GM18909 (cell line): ENCODE data around the gene TSTD1.
"Not testable (repeated sequence)": the region's sequence is repeated elsewhere in the genome, so short reads cannot be mapped to it uniquely, and the experiment has no call there.

ENCODE experiments used
- ATAC-seq: cut with Tn5 transposase; IDR thresholded peaks from one replicate; pipeline ENCODE4 v1.9.1; 2021; ENCODE audit warnings: mild to moderate bottlenecking; ENCODE audit not compliant: unreplicated experiment, poor library complexity

The TSTD1 gene

DNA sequence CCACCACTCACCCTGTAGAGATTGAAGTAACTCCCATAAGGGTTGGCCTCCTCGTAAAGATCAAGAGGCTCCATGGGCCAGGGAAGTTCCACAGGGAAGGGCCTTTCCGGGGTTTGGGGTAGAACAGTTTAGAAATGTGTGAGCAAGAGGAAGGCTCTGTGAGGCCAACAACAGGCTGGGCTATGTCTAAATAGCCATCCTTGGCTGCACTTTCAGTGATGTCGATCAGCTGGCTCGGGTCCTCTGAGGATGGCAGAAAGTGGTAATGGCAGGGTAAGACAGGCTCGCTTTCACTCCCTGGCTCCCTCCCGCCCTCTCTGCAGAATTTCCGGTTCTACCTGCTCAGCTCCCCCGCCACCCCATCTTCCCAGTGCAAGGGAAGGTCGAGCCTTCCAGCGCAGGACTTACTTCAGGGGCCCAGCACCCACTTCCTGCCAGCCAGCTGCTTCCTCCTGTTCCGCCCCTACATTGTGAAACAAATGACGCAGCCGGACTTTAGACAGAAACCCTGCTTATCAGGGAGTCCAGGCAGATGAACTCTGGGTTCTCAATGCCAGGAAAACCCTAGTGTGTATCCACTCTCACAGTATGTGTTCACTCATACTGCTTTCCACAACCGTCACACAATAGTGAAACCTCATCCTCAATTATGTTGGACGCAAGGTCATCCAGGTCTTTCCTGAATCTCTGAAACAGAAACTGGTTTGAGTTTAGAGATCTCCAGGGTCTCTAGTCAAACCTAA is 25.1 kb downstream of the TSTD1 start:
- ATAC-seq: peak; percentile 88

DNA sequence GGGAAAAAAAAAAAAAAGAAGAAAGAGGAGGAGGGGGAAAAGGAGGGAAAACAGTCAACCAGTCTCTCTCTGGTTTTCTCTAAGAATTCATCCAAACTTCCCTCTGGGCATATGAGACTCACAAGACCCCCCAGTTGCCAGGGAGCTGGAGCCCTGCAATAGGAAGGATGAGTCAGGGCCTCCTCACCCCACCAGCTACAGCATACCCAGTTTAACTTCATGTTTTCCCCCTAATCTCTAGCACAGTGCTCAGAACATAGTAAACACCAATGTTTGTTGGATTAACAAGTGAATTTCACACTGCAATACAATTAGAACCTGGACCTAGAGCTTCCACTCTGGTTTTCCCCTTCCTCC is 25.7 kb downstream of the TSTD1 start:
- peak; percentile 16 for ATAC-seq

DNA sequence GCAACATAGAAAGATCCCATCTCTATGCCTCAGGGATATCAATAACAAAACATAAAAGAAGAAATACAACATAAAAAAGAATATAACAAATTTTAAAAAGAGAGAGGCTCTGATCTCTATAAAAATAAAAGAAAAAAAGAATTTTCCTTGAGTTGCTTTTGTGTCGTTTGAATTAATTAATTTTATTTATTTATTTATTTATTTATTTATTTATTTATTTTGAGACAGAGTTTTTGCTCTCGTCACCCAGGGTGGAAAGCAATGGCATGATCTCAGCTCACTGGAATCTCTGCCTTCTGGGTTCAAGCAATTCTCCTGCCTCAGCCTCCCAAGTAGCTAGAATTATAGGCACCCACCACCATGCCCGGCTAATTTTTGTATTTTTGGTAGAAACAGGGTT is 26.3 kb downstream of the TSTD1 start:
- ATAC-seq: no peak

GRCh38 chr1:161009602-161010211 is 29.1 kb downstream of the TSTD1 start:
- ATAC-seq: no peak

DNA sequence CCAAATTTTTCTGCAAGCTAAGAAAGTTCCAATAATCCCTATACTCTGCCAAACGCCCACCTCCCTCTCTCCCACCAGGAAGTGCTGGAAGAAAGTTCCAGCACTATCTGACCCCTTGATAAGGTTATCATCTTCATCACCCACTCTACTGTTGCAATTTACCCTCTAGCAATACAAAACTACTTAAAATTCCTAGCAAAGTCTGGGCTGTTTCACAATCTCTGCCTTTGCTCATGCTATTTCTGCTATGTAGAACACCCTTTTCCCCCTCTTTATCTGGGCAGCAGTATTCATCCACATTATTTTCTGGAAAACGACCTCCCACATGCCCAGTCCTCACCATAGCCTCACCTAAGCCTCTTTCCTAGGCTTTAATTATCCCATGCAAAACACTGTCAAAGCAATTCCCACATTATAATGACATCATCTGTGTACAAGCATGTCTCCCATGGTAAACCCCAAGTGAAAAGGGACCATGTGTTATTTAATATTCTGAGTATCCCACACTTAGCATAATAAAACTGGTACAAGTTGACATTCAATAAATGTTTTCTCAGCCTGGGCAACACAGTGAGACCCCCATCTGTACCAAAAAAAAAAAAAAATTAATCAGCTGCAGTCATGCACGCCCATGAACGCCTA is 29.8 kb downstream of the TSTD1 start:
- no peak for ATAC-seq

DNA sequence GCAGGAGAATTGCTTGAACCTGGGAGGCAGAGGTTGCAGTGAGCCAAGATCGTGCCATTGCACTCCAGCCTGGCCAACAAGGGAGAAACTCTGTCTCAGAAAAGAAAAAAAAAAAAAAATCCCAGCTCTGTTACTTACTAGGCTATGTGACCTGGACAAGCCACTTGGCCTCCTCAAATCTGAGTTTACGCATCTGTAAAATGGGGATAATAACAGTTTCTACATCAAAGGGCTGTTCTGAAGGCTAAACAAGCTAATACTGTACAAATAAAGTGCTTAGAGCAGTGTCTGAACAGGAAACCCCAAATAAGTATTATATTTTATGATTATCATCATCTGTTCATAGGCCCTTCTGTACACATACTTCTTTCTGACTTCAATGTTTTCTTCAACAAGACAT is 31.4 kb downstream of the TSTD1 start:
- no peak for ATAC-seq

DNA sequence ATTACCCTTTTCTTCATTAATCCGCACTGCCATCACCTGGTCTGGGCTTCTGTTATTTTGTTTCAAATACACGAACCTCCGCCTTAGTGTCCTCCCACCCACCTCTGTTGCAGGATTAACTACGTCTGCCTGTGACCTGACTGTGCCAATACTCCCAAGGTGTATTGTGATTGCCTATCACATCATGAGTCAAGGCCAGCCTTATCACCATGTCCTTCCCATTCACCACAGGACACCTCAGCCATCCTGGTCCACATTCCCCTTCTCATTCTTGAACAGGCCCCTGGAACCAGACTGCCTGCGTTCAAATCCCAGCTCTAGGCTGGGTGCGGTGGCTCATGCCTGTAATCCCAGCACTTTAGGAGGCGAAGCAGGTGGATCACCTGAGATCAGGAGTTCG is 32.2 kb downstream of the TSTD1 start:
- no peak for ATAC-seq

- ATAC-seq: no peak
Measured at GRCh38 chr1:161001525-161001924, 37.2 kb downstream of the TSTD1 start.

DNA sequence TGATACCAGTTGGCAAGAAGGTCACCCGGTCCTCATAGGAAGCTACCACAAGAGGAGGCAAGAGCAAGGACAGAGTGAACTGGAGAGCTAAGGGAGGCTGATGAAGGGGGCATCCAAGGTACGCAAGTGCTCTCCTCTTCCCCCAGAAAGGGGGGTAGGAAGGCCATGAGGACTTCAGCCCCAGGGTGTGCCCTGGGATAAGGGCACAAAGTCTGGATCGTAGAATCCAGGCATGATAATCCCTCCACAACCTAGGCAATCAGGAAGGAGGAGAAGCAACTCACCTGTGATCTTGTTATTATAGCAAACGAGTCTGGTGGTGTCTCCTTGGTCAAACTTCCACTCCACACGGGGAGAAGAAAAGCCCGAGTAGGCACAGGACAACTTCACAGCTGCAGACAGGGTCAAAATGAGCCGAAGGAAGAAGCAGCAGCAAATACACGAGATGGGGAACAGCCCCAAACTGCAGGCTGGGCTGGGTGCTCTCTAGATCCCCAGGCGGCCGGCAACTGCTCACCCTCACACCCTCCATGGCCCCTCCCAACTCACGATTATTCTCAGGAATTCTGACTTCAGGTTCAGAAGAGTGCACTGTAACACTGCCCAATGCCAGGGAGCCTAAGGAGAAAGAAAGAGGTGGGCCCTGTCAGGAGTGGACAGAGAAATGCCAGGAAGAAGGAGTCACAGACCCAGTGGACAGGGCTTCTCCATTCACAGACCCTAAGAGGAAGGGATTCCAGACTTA is 37.9 kb downstream of the TSTD1 start:
- no peak for ATAC-seq

- no peak for ATAC-seq
Measured at GRCh38 chr1:160999376-160999775, 39.4 kb downstream of the TSTD1 start.

DNA sequence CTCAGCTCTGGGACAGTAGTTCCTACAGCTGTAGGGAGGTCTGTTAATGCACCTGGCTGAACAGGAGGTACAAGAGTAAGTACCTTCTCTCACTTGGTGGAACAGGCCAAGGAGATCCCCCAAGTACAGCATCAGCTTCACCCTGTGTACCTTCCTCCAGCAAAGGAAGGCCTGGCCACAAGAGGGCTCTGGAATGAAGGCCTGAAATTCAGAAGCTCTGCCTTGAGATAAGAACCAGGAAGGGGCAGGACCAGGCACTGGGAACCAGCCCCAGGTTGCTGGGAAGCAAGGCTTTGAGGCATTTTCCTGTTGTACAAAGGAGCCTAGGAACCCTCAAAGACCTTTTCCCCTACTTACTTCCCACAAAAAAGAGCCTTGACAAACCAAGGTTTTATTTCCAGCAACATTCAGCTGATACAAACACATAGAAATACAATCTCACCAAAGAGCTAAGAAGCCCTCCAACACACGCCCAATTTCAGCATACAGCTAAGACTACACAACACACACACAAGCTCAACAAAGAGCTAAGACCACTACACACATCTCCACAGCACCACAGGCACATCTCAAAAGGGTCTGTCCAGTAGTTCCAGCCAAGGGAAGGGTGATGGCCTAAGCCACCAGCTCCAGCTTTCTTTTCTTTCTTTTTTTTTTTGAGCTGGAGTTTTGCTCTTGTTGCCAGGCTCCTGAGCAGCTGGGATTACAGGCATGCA is 41.3 kb downstream of the TSTD1 start:
- no peak for ATAC-seq

- no peak for ATAC-seq
Measured at GRCh38 chr1:160996178-160996577, 42.6 kb downstream of the TSTD1 start.

GRCh38 chr1:160993544-160994193 is 45.1 kb downstream of the TSTD1 start:
- no peak for ATAC-seq

- not testable (repeated sequence) for ATAC-seq
Measured at GRCh38 chr1:160992036-160992435, 46.7 kb downstream of the TSTD1 start.
